Measurements from ENCODE around the gene SLC7A9.

SLC7A9 gene

DNA sequence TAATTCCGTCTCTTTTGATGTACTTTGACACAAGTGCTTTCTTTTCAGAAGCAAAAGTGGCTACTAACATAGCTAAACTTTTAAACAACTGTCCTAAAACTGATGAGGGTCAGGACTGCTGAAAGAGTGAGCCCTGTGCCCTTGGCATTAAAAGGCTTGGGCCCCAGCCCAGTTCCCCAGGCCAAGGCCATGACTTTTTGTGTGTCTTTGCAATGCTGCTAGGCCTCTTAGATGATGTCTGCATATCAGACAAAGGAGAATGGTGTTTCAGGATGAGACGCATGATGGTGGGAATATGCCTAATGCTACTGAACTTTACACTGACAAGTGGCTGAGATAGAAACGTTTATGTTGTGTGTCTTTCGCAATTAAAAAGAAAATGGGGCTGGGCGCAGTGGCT, 38.0 kb downstream of the SLC7A9 start:
- Histone ChIP-seq H3K4me3 (ENCODE audit: low read length) (no peak overlapping the region), H3K79me2 (ENCODE audit: low read length) (no peaks in the 10 kb centered on the region), H3K36me3 (replicated peaks; ENCODE audit: low read depth, low read length) (no peaks in the 10 kb centered on the region), H3K27ac (ENCODE audit: low read length) (no peak overlapping the region), H3K27me3 (ENCODE audit: low read depth, low read length) (no peaks in the 10 kb centered on the region), H3K4me1 (ENCODE audit: low read length) (no peaks in the 10 kb centered on the region), H4K20me1 (ENCODE audit: insufficient read depth, low read length) (no peaks in the 10 kb centered on the region), H3K9me3 (ENCODE audit: insufficient read depth, low read length) (no peaks in the 10 kb centered on the region), H3K4me2 (ENCODE audit: low read length) (no peak overlapping the region), H2AFZ (ENCODE audit: low read depth, low read length) (no peak overlapping the region), H3K9ac (ENCODE audit: low read length) (no peak overlapping the region)
- TF ChIP-seq, protein P1, sequence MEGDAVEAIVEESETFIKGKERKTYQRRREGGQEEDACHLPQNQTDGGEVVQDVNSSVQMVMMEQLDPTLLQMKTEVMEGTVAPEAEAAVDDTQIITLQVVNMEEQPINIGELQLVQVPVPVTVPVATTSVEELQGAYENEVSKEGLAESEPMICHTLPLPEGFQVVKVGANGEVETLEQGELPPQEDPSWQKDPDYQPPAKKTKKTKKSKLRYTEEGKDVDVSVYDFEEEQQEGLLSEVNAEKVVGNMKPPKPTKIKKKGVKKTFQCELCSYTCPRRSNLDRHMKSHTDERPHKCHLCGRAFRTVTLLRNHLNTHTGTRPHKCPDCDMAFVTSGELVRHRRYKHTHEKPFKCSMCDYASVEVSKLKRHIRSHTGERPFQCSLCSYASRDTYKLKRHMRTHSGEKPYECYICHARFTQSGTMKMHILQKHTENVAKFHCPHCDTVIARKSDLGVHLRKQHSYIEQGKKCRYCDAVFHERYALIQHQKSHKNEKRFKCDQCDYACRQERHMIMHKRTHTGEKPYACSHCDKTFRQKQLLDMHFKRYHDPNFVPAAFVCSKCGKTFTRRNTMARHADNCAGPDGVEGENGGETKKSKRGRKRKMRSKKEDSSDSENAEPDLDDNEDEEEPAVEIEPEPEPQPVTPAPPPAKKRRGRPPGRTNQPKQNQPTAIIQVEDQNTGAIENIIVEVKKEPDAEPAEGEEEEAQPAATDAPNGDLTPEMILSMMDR (IDR thresholded peaks at IDR 0.05; ENCODE audit: low read depth, low read length): no peak
- TF ChIP-seq EZH2phosphoT487 (IDR thresholded peaks at IDR 0.05; ENCODE audit: low read depth): no peak

DNA sequence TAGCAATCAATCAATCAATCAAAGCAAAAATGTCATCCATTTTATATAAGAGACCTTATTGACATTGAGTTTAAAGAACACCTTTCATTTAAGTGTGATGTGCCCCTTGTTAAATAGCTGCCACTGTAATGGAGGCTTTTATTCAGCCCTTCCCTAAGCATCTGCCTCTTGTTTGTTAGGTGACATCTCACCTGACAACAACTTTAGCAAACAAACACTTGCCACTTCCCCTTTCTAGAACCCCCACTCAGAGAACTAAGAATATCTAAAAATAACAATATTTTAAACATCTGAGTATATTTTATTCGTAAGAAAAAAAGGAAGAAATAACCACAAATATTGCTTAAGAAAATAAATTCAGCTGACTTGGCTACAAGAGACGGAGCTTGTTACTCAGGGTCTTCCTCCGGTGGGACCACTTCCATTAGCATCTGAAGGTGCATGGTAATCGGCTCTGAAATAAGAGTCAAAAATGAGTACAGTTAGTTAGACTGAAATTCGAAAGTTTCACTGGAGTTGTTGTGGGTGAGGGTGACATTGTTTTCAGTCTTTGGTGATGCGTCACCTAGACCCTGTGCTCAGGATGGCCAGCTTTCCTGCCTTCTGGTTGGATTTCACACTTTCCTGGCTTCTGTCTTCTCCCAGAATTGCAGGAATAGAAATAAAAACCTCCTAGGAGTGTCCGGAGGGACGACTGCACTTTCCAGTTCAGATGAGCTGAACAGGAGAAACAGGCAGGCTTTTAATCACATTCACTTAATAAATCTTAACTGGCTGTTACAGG, 39.1 kb downstream of the SLC7A9 start:
- H2AFZ ChIP-seq (ENCODE audit: low read depth, low read length): no peak overlapping the region
- no peak overlapping the region for H3K4me2 ChIP-seq (ENCODE audit: low read length)
- H3K27ac ChIP-seq (ENCODE audit: low read length): no peak overlapping the region

DNA sequence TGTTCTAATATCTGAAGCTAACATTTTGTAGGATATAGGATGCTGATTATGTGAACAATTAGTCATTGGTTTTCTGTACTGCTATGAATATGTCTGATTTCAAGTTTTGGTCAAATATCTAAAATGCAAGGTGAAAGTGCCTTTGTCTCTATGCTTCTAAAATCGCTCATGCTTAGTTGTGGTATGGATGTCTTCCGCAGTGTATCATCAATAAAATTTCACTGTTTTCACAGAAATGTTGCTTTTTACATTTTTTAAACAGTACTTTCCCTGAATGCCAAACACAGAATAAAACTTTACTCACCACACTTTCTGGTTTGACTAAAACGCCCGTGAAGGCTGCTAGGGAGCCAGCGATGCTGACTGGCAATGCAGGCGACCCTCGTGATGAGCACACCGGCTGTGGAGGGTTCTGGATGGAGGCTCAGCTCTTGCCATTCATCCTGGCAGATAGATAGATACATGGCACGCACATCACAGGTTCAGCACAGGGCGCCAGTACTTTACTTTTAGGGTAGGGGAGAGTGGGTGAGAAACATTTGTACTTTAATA, 40.1 kb downstream of the SLC7A9 start:
- H3K27me3 ChIP-seq (ENCODE audit: low read depth, low read length): no peaks in the 10 kb centered on the region
- H2AFZ ChIP-seq (ENCODE audit: low read depth, low read length): no peak overlapping the region
- H3K4me3 ChIP-seq (ENCODE audit: low read length): no peak overlapping the region
- H4K20me1 ChIP-seq (ENCODE audit: insufficient read depth, low read length): no peaks in the 10 kb centered on the region
- no peak overlapping the region for H3K4me2 ChIP-seq (ENCODE audit: low read length)
- no peak overlapping the region for H3K9ac ChIP-seq (ENCODE audit: low read length)
- no peaks in the 10 kb centered on the region for H3K36me3 ChIP-seq (replicated peaks; ENCODE audit: low read depth, low read length)
- no peaks in the 10 kb centered on the region for H3K9me3 ChIP-seq (ENCODE audit: insufficient read depth, low read length)
- H3K79me2 ChIP-seq (ENCODE audit: low read length): no peaks in the 10 kb centered on the region
- H3K27ac ChIP-seq (ENCODE audit: low read length): no peak overlapping the region
- H3K4me1 ChIP-seq (ENCODE audit: low read length): no peaks in the 10 kb centered on the region
- TF ChIP-seq, protein P1 (IDR thresholded peaks at IDR 0.05; ENCODE audit: low read depth, low read length): no peak
- TF ChIP-seq EZH2phosphoT487 (IDR thresholded peaks at IDR 0.05; ENCODE audit: low read depth): no peak

More for the DNA sequence above, 39.1 kb downstream of the SLC7A9 start:
- Histone ChIP-seq H4K20me1 (ENCODE audit: insufficient read depth, low read length) (no peaks in the 10 kb centered on the region), H3K9me3 (ENCODE audit: insufficient read depth, low read length) (no peaks in the 10 kb centered on the region), H3K36me3 (replicated peaks; ENCODE audit: low read depth, low read length) (no peaks in the 10 kb centered on the region), H3K4me1 (ENCODE audit: low read length) (no peaks in the 10 kb centered on the region), H3K79me2 (ENCODE audit: low read length) (no peaks in the 10 kb centered on the region), H3K4me3 (ENCODE audit: low read length) (no peak overlapping the region), H3K27me3 (ENCODE audit: low read depth, low read length) (no peaks in the 10 kb centered on the region), H3K9ac (ENCODE audit: low read length) (no peak overlapping the region)
- TF ChIP-seq, protein P1 (IDR thresholded peaks at IDR 0.05; ENCODE audit: low read depth, low read length): no peak
- TF ChIP-seq EZH2phosphoT487 (IDR thresholded peaks at IDR 0.05; ENCODE audit: low read depth): no peak

DNA sequence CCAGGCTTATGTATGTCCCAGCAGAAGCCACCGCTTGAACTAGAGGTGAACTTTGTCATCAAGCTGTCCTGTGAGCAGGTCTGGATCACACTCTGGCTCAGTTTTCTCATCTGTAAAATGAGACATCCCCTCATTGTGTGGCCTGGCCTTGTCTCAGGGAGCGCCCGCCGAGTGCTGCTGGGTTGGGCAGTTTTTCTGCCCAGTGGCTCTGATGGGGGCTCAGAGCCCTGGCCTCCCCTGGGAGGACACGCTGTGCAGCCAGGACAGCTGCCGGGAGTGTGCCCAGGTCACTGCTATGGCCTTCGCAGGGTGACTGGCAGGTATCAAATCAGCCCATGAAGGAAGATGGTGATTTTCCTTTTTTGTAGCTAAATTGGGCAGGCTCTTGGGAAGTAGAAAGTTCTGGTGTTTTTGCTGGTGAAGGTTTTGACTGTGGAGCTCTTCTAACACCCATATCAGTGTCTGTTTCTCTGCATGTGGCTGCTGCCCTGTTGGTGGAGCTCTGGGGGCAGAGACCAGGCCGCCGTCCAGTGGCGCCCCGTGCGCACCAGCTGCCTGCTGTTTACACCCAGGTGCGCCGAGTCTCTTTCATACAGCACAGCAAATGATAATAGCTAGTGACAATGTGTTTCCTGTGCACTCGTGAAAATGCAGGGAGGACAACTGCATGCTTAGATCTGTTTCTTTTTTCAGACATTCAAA, 40.8 kb downstream of the SLC7A9 start:
- H3K9ac ChIP-seq (ENCODE audit: low read length): no peak overlapping the region
- no peak overlapping the region for H3K27ac ChIP-seq (ENCODE audit: low read length)

More for the DNA sequence above, 40.8 kb downstream of the SLC7A9 start:
- H3K79me2 ChIP-seq (ENCODE audit: low read length): no peaks in the 10 kb centered on the region
- H3K36me3 ChIP-seq (replicated peaks; ENCODE audit: low read depth, low read length): no peaks in the 10 kb centered on the region
- no peaks in the 10 kb centered on the region for H4K20me1 ChIP-seq (ENCODE audit: insufficient read depth, low read length)
- no peaks in the 10 kb centered on the region for H3K27me3 ChIP-seq (ENCODE audit: low read depth, low read length)
- H3K4me3 ChIP-seq (ENCODE audit: low read length): no peak overlapping the region
- no peak for TF ChIP-seq EZH2phosphoT487 (IDR thresholded peaks at IDR 0.05; ENCODE audit: low read depth)
- TF ChIP-seq, protein P1 (IDR thresholded peaks at IDR 0.05; ENCODE audit: low read depth, low read length): no peak
- H3K4me1 ChIP-seq (ENCODE audit: low read length): no peaks in the 10 kb centered on the region
- no peaks in the 10 kb centered on the region for H3K9me3 ChIP-seq (ENCODE audit: insufficient read depth, low read length)
- no peak overlapping the region for H2AFZ ChIP-seq (ENCODE audit: low read depth, low read length)
- H3K4me2 ChIP-seq (ENCODE audit: low read length): no peak overlapping the region

Data from OCI-LY3 (cell line).